ENCODE results near the gene TMEM183A.

DNA sequence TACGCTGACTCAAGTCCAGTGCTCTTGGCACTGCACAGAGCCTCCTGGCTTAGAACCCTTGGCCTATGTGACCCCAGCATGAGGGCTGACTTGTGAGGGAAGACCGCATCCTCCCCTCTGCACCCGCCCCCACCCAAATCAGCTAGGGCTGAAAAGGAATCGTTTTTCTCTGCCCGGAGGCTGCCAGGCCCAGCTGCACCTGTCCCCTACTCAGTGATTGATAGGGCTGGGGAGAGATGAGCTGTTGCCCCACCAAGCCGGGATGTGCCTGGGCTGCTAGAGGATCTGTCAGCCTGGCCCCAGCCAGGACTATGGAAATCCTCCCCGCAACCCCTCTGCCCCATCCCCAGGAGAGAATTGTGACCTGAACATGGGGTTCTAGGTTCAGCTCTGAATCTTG is 58.0 kb downstream of the TMEM183A start:
- no peak for TF ChIP-seq POLR2A (IDR thresholded peaks at IDR 0.05)
- TF ChIP-seq, protein P1, sequence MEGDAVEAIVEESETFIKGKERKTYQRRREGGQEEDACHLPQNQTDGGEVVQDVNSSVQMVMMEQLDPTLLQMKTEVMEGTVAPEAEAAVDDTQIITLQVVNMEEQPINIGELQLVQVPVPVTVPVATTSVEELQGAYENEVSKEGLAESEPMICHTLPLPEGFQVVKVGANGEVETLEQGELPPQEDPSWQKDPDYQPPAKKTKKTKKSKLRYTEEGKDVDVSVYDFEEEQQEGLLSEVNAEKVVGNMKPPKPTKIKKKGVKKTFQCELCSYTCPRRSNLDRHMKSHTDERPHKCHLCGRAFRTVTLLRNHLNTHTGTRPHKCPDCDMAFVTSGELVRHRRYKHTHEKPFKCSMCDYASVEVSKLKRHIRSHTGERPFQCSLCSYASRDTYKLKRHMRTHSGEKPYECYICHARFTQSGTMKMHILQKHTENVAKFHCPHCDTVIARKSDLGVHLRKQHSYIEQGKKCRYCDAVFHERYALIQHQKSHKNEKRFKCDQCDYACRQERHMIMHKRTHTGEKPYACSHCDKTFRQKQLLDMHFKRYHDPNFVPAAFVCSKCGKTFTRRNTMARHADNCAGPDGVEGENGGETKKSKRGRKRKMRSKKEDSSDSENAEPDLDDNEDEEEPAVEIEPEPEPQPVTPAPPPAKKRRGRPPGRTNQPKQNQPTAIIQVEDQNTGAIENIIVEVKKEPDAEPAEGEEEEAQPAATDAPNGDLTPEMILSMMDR (IDR thresholded peaks at IDR 0.05): no peak
